ENCODE data around the gene KAZN. TPM values are rescaled to one million over a fixed set of nuclear protein-coding genes. Genes with fewer than 3 reads are reported as not detected.

Gene KAZN
- total RNA-seq, 2 donors from 2014 or later, result 0.31 to 1.4 TPM

DNA sequence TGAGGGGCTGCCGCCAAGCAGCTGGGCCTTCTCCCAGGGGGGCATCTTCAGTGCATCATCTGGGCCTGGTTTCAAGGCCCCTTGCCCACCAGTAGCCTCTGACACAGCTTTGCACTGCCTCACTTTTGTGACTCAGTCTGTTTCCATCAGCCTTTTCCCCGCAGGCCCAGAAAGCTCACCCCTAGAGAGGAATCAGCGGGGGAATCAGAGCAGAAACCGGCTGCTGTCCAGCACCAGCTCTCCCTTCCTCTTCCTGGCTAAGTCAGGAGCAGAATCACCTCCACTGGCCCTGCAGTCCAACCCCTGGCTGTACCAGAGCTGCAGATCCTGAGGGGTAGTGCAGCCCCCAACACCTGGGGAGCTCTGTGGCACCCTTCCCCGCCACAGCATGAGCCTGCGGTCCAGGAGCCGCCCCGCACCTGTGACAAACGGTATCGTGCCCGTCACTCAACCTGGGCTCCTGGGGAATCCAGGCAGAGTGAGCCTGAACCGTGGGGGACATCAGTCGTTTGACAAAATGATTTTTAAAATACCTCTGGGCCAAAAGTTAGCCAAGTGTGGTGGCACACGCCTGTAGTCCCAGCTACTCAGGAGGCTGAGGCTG lies 471.8 kb downstream of the KAZN start:
- Mint-ChIP-seq H3K4me1 (ENCODE audit: low read depth in 2 of 2) (peaks cover 27 to 28% of the 10 kb centered on the region in 2 donors), H3K9me3 (no peaks in the 10 kb centered on the region)
- no peak for ATAC-seq

GRCh38 chr1:15071936-15072335 lies 473.5 kb downstream of the KAZN start:
- no peaks in the 10 kb centered on the region for H3K9me3 Mint-ChIP-seq

More for the DNA sequence above, 471.8 kb downstream of the KAZN start:
- Mint-ChIP-seq H3K27ac (no peak overlapping the region), H3K27me3 (peaks cover 0 to 3% of the 10 kb centered on the region in 2 donors), H3K36me3 (no peaks in the 10 kb centered on the region), H3K4me3 (no peak overlapping the region)
- DNase-seq (ENCODE audit: low spot score), result no peak

DNA sequence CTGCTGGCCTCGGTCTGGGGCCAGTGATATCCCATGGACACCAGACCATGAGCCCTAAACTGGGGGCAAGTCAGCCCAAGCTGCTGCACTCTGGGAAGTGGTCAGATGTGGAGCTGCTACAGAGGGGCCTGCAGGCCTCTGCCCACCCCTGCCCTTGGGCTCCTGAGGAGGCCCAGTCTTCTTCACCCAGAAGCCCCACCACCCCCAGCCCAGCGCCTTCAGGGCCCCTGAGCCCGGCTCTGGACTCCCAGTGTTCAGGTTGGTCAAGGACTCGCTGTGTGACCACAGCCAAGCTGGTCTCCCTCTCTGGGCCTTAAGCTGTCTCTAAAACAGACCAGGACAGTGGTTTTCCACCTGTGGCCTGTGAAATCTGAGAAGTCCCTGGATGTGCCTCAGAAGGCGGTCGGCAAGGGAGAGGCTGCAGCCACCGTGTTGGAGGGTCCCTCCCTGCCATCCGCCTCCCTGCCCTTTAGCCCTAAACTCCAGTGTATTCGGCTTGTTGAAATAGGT lies 475.4 kb downstream of the KAZN start:
- no peak for DNase-seq (ENCODE audit: low spot score)
- Mint-ChIP-seq H3K27ac (no peak overlapping the region), H3K36me3 (no peaks in the 10 kb centered on the region), H3K9me3 (no peaks in the 10 kb centered on the region), H3K4me1 (ENCODE audit: low read depth in 2 of 2) (peaks cover 21% of the 10 kb centered on the region in 2 donors), H3K27me3 (peaks cover 0 to 3% of the 10 kb centered on the region in 2 donors), H3K4me3 (no peak overlapping the region)
- peak in 1 of 2 donors; percentile 34 for ATAC-seq

More at GRCh38 chr1:15071936-15072335, 473.5 kb downstream of the KAZN start:
- H3K36me3 Mint-ChIP-seq, result no peaks in the 10 kb centered on the region
- no peak overlapping the region for H3K27ac Mint-ChIP-seq
- ATAC-seq (no peak), DNase-seq (ENCODE audit: low spot score) (no peak)
- no peak overlapping the region for H3K4me3 Mint-ChIP-seq
- H3K4me1 Mint-ChIP-seq (ENCODE audit: low read depth in 2 of 2), result peaks cover 16 to 20% of the 10 kb centered on the region in 2 donors
- H3K27me3 Mint-ChIP-seq, result peaks cover 0 to 3% of the 10 kb centered on the region in 2 donors

DNA sequence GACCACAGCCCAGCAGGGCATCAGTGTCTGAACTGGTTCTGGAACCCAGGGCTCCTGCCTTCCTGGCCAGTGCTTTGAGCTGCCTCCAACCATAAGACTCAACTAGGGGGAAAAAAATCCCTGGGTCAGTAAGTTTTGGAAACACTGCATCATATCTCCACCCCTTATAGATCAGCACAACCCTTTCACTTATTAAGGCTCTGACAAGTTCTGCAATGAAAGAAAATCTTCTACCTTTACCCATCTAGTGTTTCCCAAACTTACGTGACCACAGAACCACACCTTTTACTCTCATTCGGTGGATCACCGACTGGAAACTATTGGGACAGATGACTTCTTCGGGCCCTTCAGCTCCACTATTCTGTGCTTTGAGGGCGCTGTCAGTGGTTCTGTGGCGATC lies 476.7 kb downstream of the KAZN start:
- no peaks in the 10 kb centered on the region for H3K36me3 Mint-ChIP-seq
- ATAC-seq (no peak), DNase-seq (ENCODE audit: low spot score) (no peak)
- no peak overlapping the region for H3K27ac Mint-ChIP-seq
- H3K4me3 Mint-ChIP-seq, result no peak overlapping the region
- H3K9me3 Mint-ChIP-seq, result no peaks in the 10 kb centered on the region
- H3K27me3 Mint-ChIP-seq, result peaks cover 0 to 3% of the 10 kb centered on the region in 2 donors
- H3K4me1 Mint-ChIP-seq (ENCODE audit: low read depth in 2 of 2), result peaks cover 28% of the 10 kb centered on the region in 2 donors

GRCh38 chr1:15075817-15076216 lies 477.3 kb downstream of the KAZN start:
- Mint-ChIP-seq H3K4me1 (ENCODE audit: low read depth in 2 of 2) (peaks cover 33 to 34% of the 10 kb centered on the region in 2 donors), H3K27me3 (peaks cover 0 to 3% of the 10 kb centered on the region in 2 donors), H3K36me3 (no peaks in the 10 kb centered on the region), H3K4me3 (no peak overlapping the region), H3K27ac (no peak overlapping the region), H3K9me3 (no peaks in the 10 kb centered on the region)
- DNase-seq (ENCODE audit: low spot score), result no peak
- no peak for ATAC-seq

GRCh38 chr1:15076807-15077206 lies 478.3 kb downstream of the KAZN start:
- ATAC-seq, result no peak
- Mint-ChIP-seq H3K4me3 (no peak overlapping the region), H3K4me1 (ENCODE audit: low read depth in 2 of 2) (peaks cover 43 to 44% of the 10 kb centered on the region in 2 donors), H3K27me3 (peaks cover 3 to 6% of the 10 kb centered on the region in 2 donors), H3K9me3 (no peaks in the 10 kb centered on the region), H3K36me3 (no peaks in the 10 kb centered on the region), H3K27ac (no peak overlapping the region)
- no peak for DNase-seq (ENCODE audit: low spot score)

- H3K9me3 Mint-ChIP-seq, result no peaks in the 10 kb centered on the region
- H3K27ac Mint-ChIP-seq, result peak overlapping the region in 1 of 2 donors; percentile 14
- peaks cover 46% of the 10 kb centered on the region in 2 donors for H3K4me1 Mint-ChIP-seq (ENCODE audit: low read depth in 2 of 2)
- no peak for DNase-seq (ENCODE audit: low spot score)
- peaks cover 3 to 6% of the 10 kb centered on the region in 2 donors for H3K27me3 Mint-ChIP-seq
- no peak for ATAC-seq
- no peak overlapping the region for H3K4me3 Mint-ChIP-seq
- H3K36me3 Mint-ChIP-seq, result no peaks in the 10 kb centered on the region
Measured at GRCh38 chr1:15077384-15077783, 478.9 kb downstream of the KAZN start.

DNA sequence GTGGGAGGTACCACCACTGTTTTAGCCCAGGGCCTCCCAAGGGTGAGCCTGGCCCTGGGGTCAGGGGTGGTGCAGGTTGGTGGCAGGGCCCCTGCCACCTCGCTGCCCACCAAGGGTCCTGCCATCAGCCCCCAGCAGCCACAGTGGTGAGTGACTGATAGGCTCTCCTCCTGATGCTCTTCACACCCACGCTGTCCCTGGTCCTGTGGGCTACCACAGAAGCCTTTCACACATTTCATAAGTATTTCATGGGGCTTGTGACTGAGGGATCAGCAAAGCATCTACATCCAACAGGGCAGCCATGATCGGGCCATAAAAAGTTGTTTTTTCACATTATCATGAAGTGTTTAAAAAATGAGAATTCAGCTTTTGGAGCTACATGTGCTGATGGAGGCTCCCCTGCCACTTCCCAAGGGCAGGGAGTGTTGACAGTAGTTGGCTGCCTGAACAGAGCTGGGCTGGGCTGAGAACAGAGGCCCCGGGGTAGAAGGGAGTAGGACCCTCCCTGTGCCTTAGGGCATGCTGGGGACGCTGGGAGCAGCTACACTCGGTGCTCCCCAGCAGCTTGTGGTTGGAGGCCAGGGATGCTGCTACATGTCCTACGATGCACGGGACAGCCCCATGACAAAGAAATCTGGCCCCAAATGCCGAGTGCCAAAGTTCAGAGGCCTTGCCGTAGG lies 482.0 kb downstream of the KAZN start:
- DNase-seq (ENCODE audit: low spot score) (peak; percentile 69), ATAC-seq (peak; percentile 79 to 85)
- no peaks in the 10 kb centered on the region for H3K9me3 Mint-ChIP-seq
- H3K4me3 Mint-ChIP-seq, result peak overlapping the region; percentile 48
- peaks cover 3 to 6% of the 10 kb centered on the region in 2 donors for H3K27me3 Mint-ChIP-seq
- peak overlapping the region in 1 of 2 donors; percentile 43 for H3K27ac Mint-ChIP-seq
- H3K36me3 Mint-ChIP-seq, result no peaks in the 10 kb centered on the region
- H3K4me1 Mint-ChIP-seq (ENCODE audit: low read depth in 2 of 2), result peaks cover 37 to 41% of the 10 kb centered on the region in 2 donors

DNA sequence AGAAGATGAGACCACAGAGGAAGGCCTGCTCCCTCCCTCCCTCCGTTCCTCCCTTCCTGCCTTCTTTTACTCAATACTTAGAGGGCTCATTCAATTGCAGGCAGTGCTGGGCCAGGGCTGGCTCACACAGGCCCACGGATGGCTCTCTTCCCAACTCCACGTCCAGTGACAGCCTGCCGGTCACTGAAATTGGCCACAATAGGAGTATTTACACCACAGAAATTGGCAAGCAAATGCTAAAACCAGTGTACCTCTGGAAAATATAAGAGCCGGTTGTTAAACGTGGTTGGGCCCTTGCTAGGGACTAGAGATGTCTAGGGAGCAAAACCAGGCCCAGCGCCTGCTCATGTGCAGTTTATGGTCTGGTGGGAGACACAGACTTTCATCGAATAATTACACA lies 482.6 kb downstream of the KAZN start:
- Mint-ChIP-seq H3K9me3 (no peaks in the 10 kb centered on the region), H3K36me3 (no peaks in the 10 kb centered on the region), H3K4me3 (peak overlapping the region; percentile 48), H3K27me3 (peaks cover 6% of the 10 kb centered on the region in 2 donors), H3K4me1 (ENCODE audit: low read depth in 2 of 2) (peaks cover 32 to 37% of the 10 kb centered on the region in 2 donors), H3K27ac (peak overlapping the region in 1 of 2 donors; percentile 8)
- no peak for DNase-seq (ENCODE audit: low spot score)
- peak; percentile 41 to 58 for ATAC-seq

GRCh38 chr1:15083578-15083977 lies 485.1 kb downstream of the KAZN start:
- H3K36me3 Mint-ChIP-seq, result no peaks in the 10 kb centered on the region
- peaks cover 25% of the 10 kb centered on the region in 2 donors for H3K4me1 Mint-ChIP-seq (ENCODE audit: low read depth in 2 of 2)
- ATAC-seq, result no peak
- DNase-seq (ENCODE audit: low spot score), result no peak
- no peak overlapping the region for H3K27ac Mint-ChIP-seq
- H3K4me3 Mint-ChIP-seq, result no peak overlapping the region
- peaks cover 6% of the 10 kb centered on the region in 2 donors for H3K27me3 Mint-ChIP-seq
- H3K9me3 Mint-ChIP-seq, result no peaks in the 10 kb centered on the region

GRCh38 chr1:15088281-15088971 lies 489.9 kb downstream of the KAZN start:
- peak; percentile 31 for DNase-seq (ENCODE audit: low spot score)
- no peak overlapping the region for H3K4me3 Mint-ChIP-seq

GRCh38 chr1:15089258-15089992 lies 490.9 kb downstream of the KAZN start:
- no peak for ATAC-seq
- Mint-ChIP-seq H3K9me3 (no peaks in the 10 kb centered on the region), H3K4me1 (ENCODE audit: low read depth in 2 of 2) (peaks cover 2 to 15% of the 10 kb centered on the region in 2 donors), H3K4me3 (no peak overlapping the region), H3K36me3 (no peaks in the 10 kb centered on the region), H3K27me3 (peaks cover 0 to 11% of the 10 kb centered on the region in 2 donors), H3K27ac (no peak overlapping the region)
- peak; percentile 18 for DNase-seq (ENCODE audit: low spot score)

More at GRCh38 chr1:15088281-15088971, 489.9 kb downstream of the KAZN start:
- peaks cover 2 to 15% of the 10 kb centered on the region in 2 donors for H3K4me1 Mint-ChIP-seq (ENCODE audit: low read depth in 2 of 2)
- ATAC-seq, result no peak
- H3K9me3 Mint-ChIP-seq, result no peaks in the 10 kb centered on the region
- no peak overlapping the region for H3K27ac Mint-ChIP-seq
- H3K27me3 Mint-ChIP-seq, result peaks cover 0 to 13% of the 10 kb centered on the region in 2 donors
- H3K36me3 Mint-ChIP-seq, result no peaks in the 10 kb centered on the region

GRCh38 chr1:15090373-15090772 lies 491.9 kb downstream of the KAZN start:
- peaks cover 2 to 15% of the 10 kb centered on the region in 2 donors for H3K4me1 Mint-ChIP-seq (ENCODE audit: low read depth in 2 of 2)
- peaks cover 0 to 11% of the 10 kb centered on the region in 2 donors for H3K27me3 Mint-ChIP-seq
- no peak for ATAC-seq

More at GRCh38 chr1:15090373-15090772, 491.9 kb downstream of the KAZN start:
- no peak for DNase-seq (ENCODE audit: low spot score)
- H3K9me3 Mint-ChIP-seq, result no peaks in the 10 kb centered on the region
- no peak overlapping the region for H3K4me3 Mint-ChIP-seq
- H3K27ac Mint-ChIP-seq, result no peak overlapping the region
- H3K36me3 Mint-ChIP-seq, result no peaks in the 10 kb centered on the region
